Suppressor macrophage treated with lipopolysaccharide for 1 hour (primary cell): ENCODE results near the gene NAV3.

ENCODE experiments used
- DNase-seq, 3 donors: peaks; one replicate each; pipeline ENCODE4 v3.0.0-alpha.2; 2020 to 2022

Gene NAV3

GRCh38 chr12:77830583-77831351 lies at the start of gene NAV3:
Gene NAV3 (plus strand): TSS chr12:77830894. CDS start chr12:77831462, 568 bp downstream.
- DNase-seq: no peak

GRCh38 chr12:77782034-77782433 lies 48.7 kb upstream of the NAV3 start:
- DNase-seq: no peak

GRCh38 chr12:77782766-77783165 lies 47.9 kb upstream of the NAV3 start:
- DNase-seq: no peak

- no peak for DNase-seq
Measured at GRCh38 chr12:77785211-77785610, 45.5 kb upstream of the NAV3 start.

- no peak for DNase-seq
Measured at GRCh38 chr12:77786675-77787074, 44.0 kb upstream of the NAV3 start.

- DNase-seq: no peak
Measured at GRCh38 chr12:77788231-77789168, 42.2 kb upstream of the NAV3 start.

GRCh38 chr12:77795699-77796098 lies 35.0 kb upstream of the NAV3 start:
- no peak for DNase-seq

- no peak for DNase-seq
Measured at GRCh38 chr12:77796775-77797174, 33.9 kb upstream of the NAV3 start.

GRCh38 chr12:77800501-77800900 lies 30.2 kb upstream of the NAV3 start:
- no peak for DNase-seq

GRCh38 chr12:77808534-77808933 lies 22.2 kb upstream of the NAV3 start:
- DNase-seq: no peak

GRCh38 chr12:77813558-77813957 lies 17.1 kb upstream of the NAV3 start:
- DNase-seq: no peak

GRCh38 chr12:77814386-77814785 lies 16.3 kb upstream of the NAV3 start:
- no peak for DNase-seq

GRCh38 chr12:77816196-77816595 lies 14.5 kb upstream of the NAV3 start:
- no peak for DNase-seq

GRCh38 chr12:77817276-77817675 lies 13.4 kb upstream of the NAV3 start:
- DNase-seq: no peak

- DNase-seq: no peak
Measured at GRCh38 chr12:77818351-77818750, 12.3 kb upstream of the NAV3 start.

GRCh38 chr12:77821699-77822203 lies 8.9 kb upstream of the NAV3 start:
- no peak for DNase-seq

GRCh38 chr12:77833329-77833728 lies 2.6 kb downstream of the NAV3 start:
- DNase-seq: no peak

- DNase-seq: no peak
Measured at GRCh38 chr12:77834618-77835017, 3.9 kb downstream of the NAV3 start.

- no peak for DNase-seq
Measured at GRCh38 chr12:77835969-77836368, 5.3 kb downstream of the NAV3 start.

- no peak for DNase-seq
Measured at GRCh38 chr12:77837876-77838291, 7.2 kb downstream of the NAV3 start.

- no peak for DNase-seq
Measured at GRCh38 chr12:77841521-77841920, 10.8 kb downstream of the NAV3 start.

- no peak for DNase-seq
Measured at GRCh38 chr12:77842430-77842829, 11.7 kb downstream of the NAV3 start.

- no peak for DNase-seq
Measured at GRCh38 chr12:77845831-77846230, 15.1 kb downstream of the NAV3 start.

- DNase-seq: no peak
Measured at GRCh38 chr12:77847060-77847541, 16.4 kb downstream of the NAV3 start.
